ENCODE data around the gene FGF11. TPM values are rescaled to one million over a fixed set of nuclear protein-coding genes. Genes with fewer than 3 reads are reported as not detected.
A peak's percentile ranks its signal among the peaks of the same experiment; 100 is the strongest.

The FGF11 gene
- total RNA-seq, 6 donors from 2014 or later, result 0.15 to 2.0 (median 0.57) TPM; not detected in 1

GRCh38 chr17:7423679-7424078, 15.6 kb upstream of the FGF11 start:
- Histone ChIP-seq H3K4me3 (no peak overlapping the region), H3K9me3 (no peaks in the 10 kb centered on the region), H3K27me3 (no peaks in the 10 kb centered on the region), H3K36me3 (no peaks in the 10 kb centered on the region), H3K27ac (no peak overlapping the region), H3K4me1 (no peaks in the 10 kb centered on the region)
- TF ChIP-seq POLR2AphosphoS5 (IDR thresholded peaks at IDR 0.05), result no peak
- TF ChIP-seq POLR2A (IDR thresholded peaks at IDR 0.05), result no peak
- 51 to 55% methylated on average over 4 of the region's 4 CpGs for WGBS, 2 donors
- ATAC-seq (ENCODE audit: low FRiP score in 2 of 2), result no peak
- DNase-seq, result no peak

GRCh38 chr17:7425316-7425715, 14.0 kb upstream of the FGF11 start, which contains the start of gene SPEM2:
SPEM2 (plus strand) TSS chr17:7425616; CDS start chr17:7425689, 73 bp downstream.
- Histone ChIP-seq H3K27me3 (no peaks in the 10 kb centered on the region), H3K4me3 (no peak within 1 kb of the TSS), H3K27ac (no peak within 1 kb of the TSS), H3K4me1 (no peaks in the 10 kb centered on the region), H3K9me3 (no peaks in the 10 kb centered on the region), H3K36me3 (no peaks in the 10 kb centered on the region)
- TF ChIP-seq EP300 (IDR thresholded peaks at IDR 0.05) (no peak), POLR2A (IDR thresholded peaks at IDR 0.05) (no peak), CTCF (IDR thresholded peaks at IDR 0.05) (no peak), POLR2AphosphoS5 (IDR thresholded peaks at IDR 0.05) (no peak)
- 82 to 83% methylated on average over 4 to 7 of the region's 7 CpGs for WGBS, 2 donors
- DNase-seq, result no peak
- no peak for ATAC-seq (ENCODE audit: low FRiP score in 2 of 2)

GRCh38 chr17:7425756-7426155, 13.6 kb upstream of the FGF11 start:
- ATAC-seq (ENCODE audit: low FRiP score in 2 of 2) (no peak), DNase-seq (no peak)
- 91 to 100% methylated on average over 1 to 8 of the region's 8 CpGs for WGBS, 2 donors
- Histone ChIP-seq H3K27me3 (no peaks in the 10 kb centered on the region), H3K36me3 (no peaks in the 10 kb centered on the region), H3K4me3 (no peak overlapping the region), H3K9me3 (no peaks in the 10 kb centered on the region), H3K4me1 (no peaks in the 10 kb centered on the region), H3K27ac (no peak overlapping the region)
- no peak for TF ChIP-seq POLR2AphosphoS5 (IDR thresholded peaks at IDR 0.05)
- no peak for TF ChIP-seq POLR2A (IDR thresholded peaks at IDR 0.05)
- TF ChIP-seq CTCF (IDR thresholded peaks at IDR 0.05), result no peak
- no peak for TF ChIP-seq EP300 (IDR thresholded peaks at IDR 0.05)

GRCh38 chr17:7426203-7426863, 13.0 kb upstream of the FGF11 start:
- no peak for ATAC-seq (ENCODE audit: low FRiP score in 2 of 2)
- no peaks in the 10 kb centered on the region for H3K27me3 ChIP-seq
- DNase-seq, result peak in 1 of 2 donors; percentile 65
- TF ChIP-seq POLR2AphosphoS5 (IDR thresholded peaks at IDR 0.05) (no peak), CTCF (IDR thresholded peaks at IDR 0.05) (no peak), EP300 (IDR thresholded peaks at IDR 0.05) (no peak), POLR2A (IDR thresholded peaks at IDR 0.05) (no peak)
- H3K27ac ChIP-seq, result no peak overlapping the region
- no peaks in the 10 kb centered on the region for H3K9me3 ChIP-seq
- 90 to 93% methylated on average over 28 to 30 of the region's 33 CpGs for WGBS, 2 donors
- no peaks in the 10 kb centered on the region for H3K4me1 ChIP-seq
- no peaks in the 10 kb centered on the region for H3K36me3 ChIP-seq
- H3K4me3 ChIP-seq, result no peak overlapping the region

GRCh38 chr17:7426896-7427489, 12.3 kb upstream of the FGF11 start:
- Histone ChIP-seq H3K36me3 (no peaks in the 10 kb centered on the region), H3K9me3 (no peaks in the 10 kb centered on the region), H3K27ac (no peak overlapping the region), H3K27me3 (no peaks in the 10 kb centered on the region), H3K4me3 (no peak overlapping the region), H3K4me1 (no peaks in the 10 kb centered on the region)
- TF ChIP-seq POLR2AphosphoS5 (IDR thresholded peaks at IDR 0.05), result no peak
- no peak for TF ChIP-seq POLR2A (IDR thresholded peaks at IDR 0.05)
- TF ChIP-seq CTCF (IDR thresholded peaks at IDR 0.05), result no peak
- TF ChIP-seq EP300 (IDR thresholded peaks at IDR 0.05), result no peak
- WGBS, 2 donors, result 92 to 94% methylated on average over 19 to 29 of the region's 29 CpGs
- ATAC-seq (ENCODE audit: low FRiP score in 2 of 2) (no peak), DNase-seq (peak in 1 of 2 donors; percentile 71)

Data from upper lobe of left lung (tissue), 6 donors.